Measurements from ENCODE around the gene MGST3. TPM values are rescaled to one million over a fixed set of nuclear protein-coding genes. Genes with fewer than 3 reads are reported as not detected.
"Not testable (repeated sequence)": the region's sequence is repeated elsewhere in the genome, so short reads cannot be mapped to it uniquely, and the experiment has no call there.

MGST3 gene
- total RNA-seq, 4 donors from 2014 or later = 111 to 178 (median 135) TPM

DNA sequence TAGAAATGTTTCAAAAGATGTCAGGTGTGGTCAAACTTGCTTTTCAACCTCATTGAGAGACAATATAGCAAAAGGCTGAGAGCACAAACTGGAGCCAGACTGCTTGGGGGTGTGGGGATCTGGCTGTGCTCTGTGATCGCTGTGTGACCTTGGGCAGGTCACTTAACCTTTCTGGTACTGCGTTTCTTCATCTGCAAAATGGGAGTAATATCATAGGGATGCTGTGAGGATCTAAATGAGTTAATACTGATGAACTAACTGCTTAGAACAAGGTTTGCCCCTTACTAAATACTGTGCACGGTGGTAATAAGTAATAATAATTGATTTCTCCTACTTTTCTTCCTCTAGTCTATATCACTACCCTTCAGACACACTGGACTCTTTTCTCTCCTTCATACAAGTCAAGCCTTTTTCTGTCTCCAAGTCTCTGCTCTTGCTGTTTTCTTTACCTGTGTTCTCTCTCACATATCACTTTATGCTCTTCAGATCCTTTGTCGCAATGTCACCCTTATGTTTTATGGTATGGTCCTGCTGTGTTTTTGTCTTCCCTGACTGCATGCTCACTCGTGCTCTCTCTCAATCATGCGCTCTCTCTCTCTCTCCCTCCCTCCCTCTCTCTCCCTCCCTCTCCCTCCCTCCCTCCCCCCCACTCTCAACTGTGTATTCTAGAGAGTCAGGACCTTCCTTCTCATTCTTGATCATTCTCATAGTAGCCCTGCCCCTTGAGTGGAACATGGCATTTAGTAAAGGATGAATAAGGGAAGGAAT, 3.3 kb downstream of the MGST3 start:
- Histone ChIP-seq H3K36me3 (peaks cover 5% of the 10 kb centered on the region), H3K27me3 (no peaks in the 10 kb centered on the region), H3K27ac (no peak overlapping the region), H3K4me1 (peaks cover 67% of the 10 kb centered on the region), H3K4me3 (no peak overlapping the region), H3K9me3 (no peaks in the 10 kb centered on the region)
- no peak for DNase-seq (ENCODE audit: low spot score in 2 of 2)
- WGBS = 77% methylated on average over 6 of the region's 6 CpGs
- TF ChIP-seq, protein P1, sequence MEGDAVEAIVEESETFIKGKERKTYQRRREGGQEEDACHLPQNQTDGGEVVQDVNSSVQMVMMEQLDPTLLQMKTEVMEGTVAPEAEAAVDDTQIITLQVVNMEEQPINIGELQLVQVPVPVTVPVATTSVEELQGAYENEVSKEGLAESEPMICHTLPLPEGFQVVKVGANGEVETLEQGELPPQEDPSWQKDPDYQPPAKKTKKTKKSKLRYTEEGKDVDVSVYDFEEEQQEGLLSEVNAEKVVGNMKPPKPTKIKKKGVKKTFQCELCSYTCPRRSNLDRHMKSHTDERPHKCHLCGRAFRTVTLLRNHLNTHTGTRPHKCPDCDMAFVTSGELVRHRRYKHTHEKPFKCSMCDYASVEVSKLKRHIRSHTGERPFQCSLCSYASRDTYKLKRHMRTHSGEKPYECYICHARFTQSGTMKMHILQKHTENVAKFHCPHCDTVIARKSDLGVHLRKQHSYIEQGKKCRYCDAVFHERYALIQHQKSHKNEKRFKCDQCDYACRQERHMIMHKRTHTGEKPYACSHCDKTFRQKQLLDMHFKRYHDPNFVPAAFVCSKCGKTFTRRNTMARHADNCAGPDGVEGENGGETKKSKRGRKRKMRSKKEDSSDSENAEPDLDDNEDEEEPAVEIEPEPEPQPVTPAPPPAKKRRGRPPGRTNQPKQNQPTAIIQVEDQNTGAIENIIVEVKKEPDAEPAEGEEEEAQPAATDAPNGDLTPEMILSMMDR (IDR thresholded peaks at IDR 0.05) = no peak
- TF ChIP-seq POLR2AphosphoS5 (IDR thresholded peaks at IDR 0.05) (no peak), POLR2A (IDR thresholded peaks at IDR 0.05) (no peak), EP300 (IDR thresholded peaks at IDR 0.05) (no peak)

DNA sequence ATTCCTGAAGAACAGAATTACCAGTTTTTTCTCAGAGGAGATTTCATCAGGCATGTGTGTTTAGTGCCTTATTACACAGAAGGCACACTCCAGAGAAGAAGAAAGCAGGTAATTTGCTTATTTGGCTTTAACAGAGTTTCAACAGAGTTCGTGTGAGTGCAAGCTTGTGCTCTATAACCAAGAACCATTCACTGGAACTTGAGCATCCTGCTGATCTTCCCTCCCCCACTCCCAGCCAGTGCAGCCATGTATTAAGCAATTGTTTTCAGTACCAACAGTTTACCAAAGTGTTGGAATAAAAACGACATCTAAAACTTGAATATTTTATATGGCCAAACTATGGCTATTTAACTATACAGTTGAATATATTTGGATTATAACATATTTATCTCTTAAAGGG, 4.3 kb downstream of the MGST3 start:
- no peaks in the 10 kb centered on the region for H3K9me3 ChIP-seq
- WGBS = 63% methylated on average over 2 of the region's 2 CpGs
- no peak for TF ChIP-seq EP300 (IDR thresholded peaks at IDR 0.05)
- TF ChIP-seq POLR2A (IDR thresholded peaks at IDR 0.05) = no peak
- no peak for TF ChIP-seq POLR2AphosphoS5 (IDR thresholded peaks at IDR 0.05)
- TF ChIP-seq, protein P1 (IDR thresholded peaks at IDR 0.05) = no peak
- no peaks in the 10 kb centered on the region for H3K27me3 ChIP-seq
- H3K36me3 ChIP-seq = peaks cover 13% of the 10 kb centered on the region
- peaks cover 58% of the 10 kb centered on the region for H3K4me1 ChIP-seq
- no peak overlapping the region for H3K4me3 ChIP-seq
- no peak overlapping the region for H3K27ac ChIP-seq
- no peak for DNase-seq (ENCODE audit: low spot score in 2 of 2)

DNA sequence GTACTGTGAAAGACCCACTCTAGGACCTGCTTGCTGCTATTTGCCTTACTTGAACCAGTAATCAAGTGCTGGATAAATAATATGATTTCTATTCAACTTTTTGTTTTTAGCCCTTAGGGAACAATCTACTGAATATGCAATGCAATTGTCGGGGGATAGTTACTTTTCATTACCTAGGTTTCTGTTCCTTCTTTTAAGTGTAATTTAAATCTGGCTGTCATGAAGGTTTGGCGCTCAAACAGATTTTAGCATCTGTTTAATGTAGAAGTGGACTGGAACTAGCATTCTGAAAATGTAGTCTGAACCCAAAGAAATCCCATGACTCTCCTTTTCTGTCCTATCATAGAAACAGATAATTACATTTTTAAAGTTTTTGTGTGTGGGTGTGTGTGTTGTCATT, 4.8 kb downstream of the MGST3 start:
- H3K27me3 ChIP-seq = no peaks in the 10 kb centered on the region
- TF ChIP-seq, protein P1 (IDR thresholded peaks at IDR 0.05) = no peak
- TF ChIP-seq POLR2A (IDR thresholded peaks at IDR 0.05) = no peak
- no peak for TF ChIP-seq POLR2AphosphoS5 (IDR thresholded peaks at IDR 0.05)
- TF ChIP-seq EP300 (IDR thresholded peaks at IDR 0.05) = no peak
- no peaks in the 10 kb centered on the region for H3K9me3 ChIP-seq
- no peak for DNase-seq (ENCODE audit: low spot score in 2 of 2)
- WGBS = 49% methylated on average over 2 of the region's 2 CpGs
- H3K27ac ChIP-seq = no peak overlapping the region
- H3K4me3 ChIP-seq = no peak overlapping the region
- H3K36me3 ChIP-seq = peaks cover 13% of the 10 kb centered on the region
- peaks cover 56% of the 10 kb centered on the region for H3K4me1 ChIP-seq

DNA sequence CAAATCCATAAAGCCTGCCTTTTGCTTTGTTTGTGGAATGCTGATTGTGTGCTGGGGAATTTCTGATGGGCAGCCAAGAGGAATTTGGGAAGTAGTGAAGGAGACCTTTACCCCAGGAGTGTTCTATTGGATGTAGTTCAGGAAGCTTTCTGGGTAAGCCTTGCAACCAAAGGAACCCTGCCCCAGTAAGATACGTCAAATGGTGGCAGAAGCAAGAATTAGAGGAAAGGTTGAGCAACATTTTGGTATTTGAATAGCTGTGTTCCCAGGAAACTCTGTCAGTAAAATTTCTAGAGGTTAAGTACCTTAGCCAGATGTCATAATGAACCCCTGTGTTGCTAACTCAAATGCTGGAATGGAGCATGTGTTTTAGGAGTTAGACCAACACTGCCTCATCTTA, 6.4 kb downstream of the MGST3 start:
- Histone ChIP-seq H3K27ac (no peak overlapping the region), H3K9me3 (no peaks in the 10 kb centered on the region), H3K4me3 (no peak overlapping the region), H3K4me1 (peaks cover 64% of the 10 kb centered on the region), H3K36me3 (peaks cover 13% of the 10 kb centered on the region), H3K27me3 (no peaks in the 10 kb centered on the region)
- no peak for TF ChIP-seq EP300 (IDR thresholded peaks at IDR 0.05)
- no peak for TF ChIP-seq POLR2A (IDR thresholded peaks at IDR 0.05)
- TF ChIP-seq, protein P1 (IDR thresholded peaks at IDR 0.05) = no peak
- no peak for TF ChIP-seq POLR2AphosphoS5 (IDR thresholded peaks at IDR 0.05)
- WGBS = 43% methylated on average over 1 of the region's 1 CpG
- DNase-seq (ENCODE audit: low spot score in 2 of 2) = no peak

DNA sequence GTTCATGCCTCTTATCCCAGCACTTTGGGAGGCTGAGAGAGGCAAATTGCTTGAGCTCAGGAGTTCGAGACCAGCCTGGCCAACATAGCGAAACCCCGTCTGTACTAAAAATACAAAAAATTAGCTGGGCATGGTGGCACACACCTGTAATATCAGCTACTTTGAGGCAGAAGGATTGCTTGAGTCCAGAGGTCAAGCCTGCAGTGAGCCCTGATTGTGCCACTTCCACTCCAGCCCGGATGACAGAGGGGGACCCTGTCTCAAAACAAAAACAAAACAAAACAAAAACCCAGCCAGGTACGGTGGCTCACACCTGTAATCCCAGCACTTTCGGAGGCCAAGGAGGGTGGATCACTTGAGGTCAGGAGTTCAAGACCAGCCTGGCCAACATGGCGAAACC, 7.2 kb downstream of the MGST3 start:
- Histone ChIP-seq H3K36me3 (peaks cover 13% of the 10 kb centered on the region), H3K4me1 (peaks cover 56% of the 10 kb centered on the region)
- not testable (repeated sequence) for DNase-seq (ENCODE audit: low spot score in 2 of 2); H3K27me3 ChIP-seq; H3K9me3 ChIP-seq; H3K4me3 ChIP-seq; H3K27ac ChIP-seq
- WGBS = 92% methylated on average over 7 of the region's 7 CpGs

Measured in suprapubic skin (tissue), 4 donors.